GM23338 (cell line): ENCODE results near the gene SLC35D3. TPM values are rescaled to one million over a fixed set of nuclear protein-coding genes. Genes with fewer than 3 reads are reported as not detected.

Source experiments
- ATAC-seq: fragments of 200-7000 bp; cut with Tn5 transposase; 3 replicates; pipeline ENCODE4 v1.9.1; 2020
- DNase-seq: peaks from one replicate; pipeline ENCODE4 v3.0.0-alpha.2; 2015; ENCODE audit warnings: low spot score
- H2AFZ ChIP-seq: fragments of 200-600 bp; sonication (generic); 2 replicates; pipeline ENCODE4 v1.8.0; 2016; ENCODE audit warnings: antibody characterized with exemption, mild to moderate bottlenecking, moderate library complexity
- H3F3A ChIP-seq: fragments of 200-600 bp; sonication (generic); replicated peaks from 2 replicates; pipeline ENCODE4 v1.8.0; 2017; ENCODE audit warnings: antibody characterized with exemption, mixed run types, low read depth
- H3K27ac ChIP-seq: fragments of 200-600 bp; sonication (generic); 2 replicates; pipeline ENCODE4 v1.6.1; 2016; ENCODE audit warnings: low read depth
- H3K27me3 ChIP-seq: fragments of 200-600 bp; sonication (generic); 2 replicates; pipeline ENCODE4 v1.8.0; 2016; ENCODE audit warnings: mild to moderate bottlenecking, mixed run types, moderate library complexity; ENCODE audit not compliant: insufficient read depth
- H3K36me3 ChIP-seq: fragments of 200-600 bp; sonication (generic); 2 replicates; pipeline ENCODE4 v1.8.0; 2016; ENCODE audit warnings: mild to moderate bottlenecking; ENCODE audit not compliant: insufficient read depth
- H3K4me1 ChIP-seq: fragments of 200-600 bp; sonication (generic); 2 replicates; pipeline ENCODE4 v1.8.0; 2016; ENCODE audit warnings: mild to moderate bottlenecking, moderate library complexity; ENCODE audit not compliant: insufficient read depth
- H3K4me2 ChIP-seq: fragments of 200-600 bp; sonication (generic); 2 replicates; pipeline ENCODE4 v1.7.1; 2017; ENCODE audit warnings: mixed run types
- H3K4me3 ChIP-seq: fragments of 200-600 bp; sonication (generic); 2 replicates; pipeline ENCODE4 v1.6.1; 2016; ENCODE audit warnings: mixed run types
- H3K79me2 ChIP-seq: fragments of 200-600 bp; sonication (generic); replicated peaks from 2 replicates; pipeline ENCODE4 v1.8.0; 2017; ENCODE audit warnings: mild to moderate bottlenecking; ENCODE audit not compliant: insufficient read depth
- H3K9me2 ChIP-seq: fragments of 200-600 bp; sonication (generic); 2 replicates; pipeline ENCODE4 v1.8.0; 2017; ENCODE audit not compliant: insufficient read depth
- H4K20me1 ChIP-seq: fragments of 200-600 bp; sonication (generic); replicated peaks from 2 replicates; pipeline ENCODE4 v1.8.0; 2017; ENCODE audit warnings: mild to moderate bottlenecking; ENCODE audit not compliant: insufficient read depth
- H3K27ac Mint-ChIP-seq: 2 replicates; pipeline ENCODE4 v1.8.0; 2020; ENCODE audit warnings: inconsistent platforms, mild to moderate bottlenecking, moderate library complexity, mixed read lengths
- H3K27me3 Mint-ChIP-seq: 3 replicates; pipeline ENCODE4 v1.8.0; 2022; ENCODE audit warnings: low read depth, mild to moderate bottlenecking, moderate library complexity, mixed read lengths, inconsistent platforms; ENCODE audit not compliant: insufficient read depth, poor library complexity
- H3K36me3 Mint-ChIP-seq: 3 replicates; pipeline ENCODE4 v1.8.0; 2021; ENCODE audit warnings: low read depth, mild to moderate bottlenecking, inconsistent platforms, moderate library complexity, mixed read lengths
- H3K4me1 Mint-ChIP-seq: 3 replicates; pipeline ENCODE4 v1.8.0; 2020; ENCODE audit warnings: mild to moderate bottlenecking, inconsistent platforms, mixed read lengths
- H3K4me3 Mint-ChIP-seq: 3 replicates; pipeline ENCODE4 v1.8.0; 2021; ENCODE audit warnings: moderate library complexity, mild to moderate bottlenecking, inconsistent platforms, mixed read lengths
- H3K9me3 Mint-ChIP-seq: 3 replicates; pipeline ENCODE4 v1.8.0; 2020; ENCODE audit warnings: moderate library complexity, mild to moderate bottlenecking, inconsistent platforms, mixed read lengths
- CREB1 ChIP-seq: fragments of 250-450 bp; sonication (Bioruptor Pico); IDR thresholded peaks from 2 replicates; pipeline ENCODE4 v1.5.0; 2020; ENCODE audit warnings: low read depth, mild to moderate bottlenecking, moderate library complexity
- ETS1 ChIP-seq: IDR thresholded peaks from 2 replicates; pipeline ENCODE4 v1.6.1; 2016; ENCODE audit warnings: antibody characterized with exemption
- EZH2 ChIP-seq: fragments of 200-600 bp; sonication (generic); IDR thresholded peaks from one replicate; pipeline ENCODE4 v1.8.0; 2017; ENCODE audit warnings: antibody characterized with exemption, mild to moderate bottlenecking, low read depth; ENCODE audit not compliant: unreplicated experiment
- NANOG ChIP-seq: IDR thresholded peaks from 2 replicates; pipeline ENCODE4 v1.6.1; 2016; ENCODE audit warnings: antibody characterized with exemption, borderline replicate concordance
- ZNF331 ChIP-seq: fragments of 250-450 bp; sonication (Bioruptor Pico); IDR thresholded peaks from 2 replicates; pipeline ENCODE4 v1.5.0; 2020; ENCODE audit warnings: low read depth, mild to moderate bottlenecking, moderate library complexity
- polyA plus RNA-seq: library from polyadenylated mRNA; unstranded; fragments of >200 nt; fragmentation: Nextera tagmentation; extraction: Ambion mirVana; gene quantifications from 2 replicates; pipeline ENCODE4 v1.2.1, GENCODE V29; 2016
- total RNA-seq: library from RNA; depleted of rRNA; stranded (reverse); fragments of >200 nt; shearing (Covaris generic); gene quantifications from 2 replicates; pipeline ENCODE4 v1.2.3, GENCODE V29; 2014
- TF ChIP-seq, protein P1 (sequence below): IDR thresholded peaks from one replicate; pipeline ENCODE4 v1.6.1; 2018; ENCODE audit warnings: antibody characterized with exemption; ENCODE audit not compliant: unreplicated experiment

Gene SLC35D3
- total and polyA plus RNA-seq, 2 experiments from 2014 or later: 0.59 to 1.6 TPM

- no peak for TF ChIP-seq NANOG
- TF ChIP-seq, protein P1, sequence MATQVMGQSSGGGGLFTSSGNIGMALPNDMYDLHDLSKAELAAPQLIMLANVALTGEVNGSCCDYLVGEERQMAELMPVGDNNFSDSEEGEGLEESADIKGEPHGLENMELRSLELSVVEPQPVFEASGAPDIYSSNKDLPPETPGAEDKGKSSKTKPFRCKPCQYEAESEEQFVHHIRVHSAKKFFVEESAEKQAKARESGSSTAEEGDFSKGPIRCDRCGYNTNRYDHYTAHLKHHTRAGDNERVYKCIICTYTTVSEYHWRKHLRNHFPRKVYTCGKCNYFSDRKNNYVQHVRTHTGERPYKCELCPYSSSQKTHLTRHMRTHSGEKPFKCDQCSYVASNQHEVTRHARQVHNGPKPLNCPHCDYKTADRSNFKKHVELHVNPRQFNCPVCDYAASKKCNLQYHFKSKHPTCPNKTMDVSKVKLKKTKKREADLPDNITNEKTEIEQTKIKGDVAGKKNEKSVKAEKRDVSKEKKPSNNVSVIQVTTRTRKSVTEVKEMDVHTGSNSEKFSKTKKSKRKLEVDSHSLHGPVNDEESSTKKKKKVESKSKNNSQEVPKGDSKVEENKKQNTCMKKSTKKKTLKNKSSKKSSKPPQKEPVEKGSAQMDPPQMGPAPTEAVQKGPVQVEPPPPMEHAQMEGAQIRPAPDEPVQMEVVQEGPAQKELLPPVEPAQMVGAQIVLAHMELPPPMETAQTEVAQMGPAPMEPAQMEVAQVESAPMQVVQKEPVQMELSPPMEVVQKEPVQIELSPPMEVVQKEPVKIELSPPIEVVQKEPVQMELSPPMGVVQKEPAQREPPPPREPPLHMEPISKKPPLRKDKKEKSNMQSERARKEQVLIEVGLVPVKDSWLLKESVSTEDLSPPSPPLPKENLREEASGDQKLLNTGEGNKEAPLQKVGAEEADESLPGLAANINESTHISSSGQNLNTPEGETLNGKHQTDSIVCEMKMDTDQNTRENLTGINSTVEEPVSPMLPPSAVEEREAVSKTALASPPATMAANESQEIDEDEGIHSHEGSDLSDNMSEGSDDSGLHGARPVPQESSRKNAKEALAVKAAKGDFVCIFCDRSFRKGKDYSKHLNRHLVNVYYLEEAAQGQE: no peak
- no peak for TF ChIP-seq EZH2
- no peaks in the 10 kb centered on the region for H3K4me1 Mint-ChIP-seq
- peaks cover 5% of the 10 kb centered on the region; the same call in 1 of the 2 replicates for H4K20me1 ChIP-seq
- H3K4me1 ChIP-seq: no peaks in the 10 kb centered on the region
- H3K36me3 ChIP-seq: peaks cover 5% of the 10 kb centered on the region; the same call in 1 of the 2 replicates
- peaks cover 3% of the 10 kb centered on the region for H3K27me3 Mint-ChIP-seq
- H3K27ac Mint-ChIP-seq: no peak overlapping the region
- peaks cover 7% of the 10 kb centered on the region for H3K36me3 Mint-ChIP-seq
- no peak overlapping the region for H3K4me3 Mint-ChIP-seq
- H3K79me2 ChIP-seq: no peaks in the 10 kb centered on the region
- no peaks in the 10 kb centered on the region for H3K9me2 ChIP-seq
- no peak overlapping the region for H3K4me2 ChIP-seq
- H3K9me3 Mint-ChIP-seq: no peaks in the 10 kb centered on the region
- no peaks in the 10 kb centered on the region for H3F3A ChIP-seq
- DNase-seq: no peak
- H3K4me3 ChIP-seq: no peak overlapping the region
- H2AFZ ChIP-seq: no peak overlapping the region
- no peak for ATAC-seq
- no peak overlapping the region for H3K27ac ChIP-seq
- no peaks in the 10 kb centered on the region for H3K27me3 ChIP-seq
Observed at GRCh38 chr6:136895901-136896300, 26.2 kb upstream of the SLC35D3 start.

GRCh38 chr6:136897071-136897470, 25.0 kb upstream of the SLC35D3 start:
- H3K9me3 Mint-ChIP-seq: no peaks in the 10 kb centered on the region
- H3K27me3 Mint-ChIP-seq: peaks cover 3% of the 10 kb centered on the region
- H2AFZ ChIP-seq: no peak overlapping the region
- H3K4me3 Mint-ChIP-seq: no peak overlapping the region
- no peak overlapping the region for H3K27ac Mint-ChIP-seq
- peaks cover 5% of the 10 kb centered on the region; the same call in 1 of the 2 replicates for H3K36me3 ChIP-seq
- H3K4me1 ChIP-seq: no peaks in the 10 kb centered on the region
- no peaks in the 10 kb centered on the region for H3K27me3 ChIP-seq
- ATAC-seq: no peak
- peaks cover 14% of the 10 kb centered on the region for H3K36me3 Mint-ChIP-seq
- H3K79me2 ChIP-seq: no peaks in the 10 kb centered on the region
- no peak overlapping the region for H3K27ac ChIP-seq
- H3K4me3 ChIP-seq: no peak overlapping the region
- TF ChIP-seq NANOG (no peak), ETS1 (no peak), EZH2 (no peak), ZNF331 (no peak), CREB1 (CRISPR knock-in tag) (no peak)
- TF ChIP-seq, protein P1: no peak
- H3F3A ChIP-seq: no peaks in the 10 kb centered on the region
- H3K4me1 Mint-ChIP-seq: no peaks in the 10 kb centered on the region
- H4K20me1 ChIP-seq: peaks cover 5% of the 10 kb centered on the region; the same call in 1 of the 2 replicates
- no peak for DNase-seq
- H3K4me2 ChIP-seq: no peak overlapping the region
- no peaks in the 10 kb centered on the region for H3K9me2 ChIP-seq
